Peyer's patch (tissue), 4 donors: ENCODE measurements around the gene FCRL5. TPM values are rescaled to one million over a fixed set of nuclear protein-coding genes. Genes with fewer than 3 reads are reported as not detected.

Experiments
- DNase-seq, 3 donors: peaks; one replicate each; pipeline ENCODE4 v3.0.0-alpha.2; 2017 to 2019
- H3K27ac ChIP-seq, 4 donors: fragments of 200-600 bp; sonication (generic); one replicate each; pipeline ENCODE4 v1.5.1; 2016 to 2019
- H3K27me3 ChIP-seq, 2 donors: fragments of 200-600 bp; sonication (generic); one replicate each; pipeline ENCODE4 v1.5.1; 2019
- H3K36me3 ChIP-seq, 3 donors: fragments of 200-600 bp; sonication (generic); one replicate each; pipeline ENCODE4 v1.5.1; 2016 to 2019
- H3K4me1 ChIP-seq, 4 donors: fragments of 200-600 bp; sonication (generic); one replicate each; pipeline ENCODE4 v1.5.1; 2016 to 2019
- H3K4me3 ChIP-seq, 4 donors: fragments of 200-600 bp; sonication (generic); 1 replicate in 3 of 4; 2 replicates in 1 of 4; pipeline ENCODE4 v1.5.1; 2016 to 2019; ENCODE audit warnings: mild to moderate bottlenecking in 1 of 4
- H3K9me3 ChIP-seq, 4 donors: fragments of 200-600 bp; sonication (generic); one replicate each; pipeline ENCODE4 v1.5.1; 2016 to 2019; ENCODE audit warnings: mild to moderate bottlenecking in 1 of 4
- CTCF ChIP-seq, 6 experiments: fragments of 450-650 bp in 4 of 6; fragments of 200-600 bp in 2 of 6; sonication (generic) in 1 of 6; IDR thresholded peaks; one replicate each; pipeline ENCODE4 v1.5.1; 2017 to 2019; ENCODE audit warnings: antibody characterized with exemption in 6 of 6, mild to moderate bottlenecking in 3 of 6, moderate library complexity in 1 of 6
- POLR2A ChIP-seq, 2 donors: fragments of 450-650 bp; IDR thresholded peaks; one replicate each; pipeline ENCODE4 v1.5.1; 2017; ENCODE audit warnings: antibody characterized with exemption in 2 of 2, mild to moderate bottlenecking in 2 of 2, moderate library complexity in 2 of 2
- total RNA-seq, 4 donors: library from RNA; depleted of rRNA; stranded (reverse); fragments of >200 nt; gene quantifications; one replicate each; pipeline ENCODE4 v1.1.0, GENCODE V29; 2016

The FCRL5 gene
- total RNA-seq, 4 donors from 2014 or later = 0.53 to 19.0 (median 3.8) TPM

GRCh38 chr1:157504646-157505045 is 47.7 kb downstream of the FCRL5 start:
- Histone ChIP-seq H3K27ac (no peak overlapping the region), H3K4me3 (no peak overlapping the region), H3K4me1 (peaks cover 0 to 6% (median 2%) of the 10 kb centered on the region in 4 donors), H3K27me3 (no peaks in the 10 kb centered on the region), H3K36me3 (no peaks in the 10 kb centered on the region), H3K9me3 (no peaks in the 10 kb centered on the region)
- DNase-seq = no peak
- no peak for TF ChIP-seq POLR2A (IDR thresholded peaks at IDR 0.05)

- H3K4me1 ChIP-seq = peaks cover 0 to 14% (median 0%) of the 10 kb centered on the region in 4 donors
- H3K27me3 ChIP-seq = no peaks in the 10 kb centered on the region
- H3K36me3 ChIP-seq = no peaks in the 10 kb centered on the region
- no peak overlapping the region for H3K4me3 ChIP-seq
- no peaks in the 10 kb centered on the region for H3K9me3 ChIP-seq
- TF ChIP-seq POLR2A (IDR thresholded peaks at IDR 0.05) (no peak), CTCF (IDR thresholded peaks at IDR 0.05) (no peak)
- H3K27ac ChIP-seq = peak overlapping the region in 3 of 4 donors; percentile 59 to 87 (median 79)
- DNase-seq = no peak
Measured at GRCh38 chr1:157499521-157499920, 52.8 kb downstream of the FCRL5 start.

- peak overlapping the region in 3 of 4 donors; percentile 59 to 87 (median 79) for H3K27ac ChIP-seq
- H3K4me3 ChIP-seq = no peak overlapping the region
- no peaks in the 10 kb centered on the region for H3K9me3 ChIP-seq
- no peak for DNase-seq
- H3K27me3 ChIP-seq = no peaks in the 10 kb centered on the region
- peaks cover 0 to 14% (median 0%) of the 10 kb centered on the region in 4 donors for H3K4me1 ChIP-seq
- H3K36me3 ChIP-seq = no peaks in the 10 kb centered on the region
- TF ChIP-seq CTCF (IDR thresholded peaks at IDR 0.05) (no peak), POLR2A (IDR thresholded peaks at IDR 0.05) (no peak)
Measured at GRCh38 chr1:157498736-157499090, 53.6 kb downstream of the FCRL5 start.

- peaks cover 0 to 14% (median 0%) of the 10 kb centered on the region in 4 donors for H3K4me1 ChIP-seq
- no peaks in the 10 kb centered on the region for H3K9me3 ChIP-seq
- H3K36me3 ChIP-seq = no peaks in the 10 kb centered on the region
- peak overlapping the region in 3 of 4 donors; percentile 59 to 87 (median 79) for H3K27ac ChIP-seq
- no peaks in the 10 kb centered on the region for H3K27me3 ChIP-seq
- peak in 1 of 3 donors; percentile 59 for DNase-seq
- H3K4me3 ChIP-seq = peak overlapping the region in 1 of 4 donors; percentile 32
- no peak for TF ChIP-seq CTCF (IDR thresholded peaks at IDR 0.05)
- no peak for TF ChIP-seq POLR2A (IDR thresholded peaks at IDR 0.05)
Measured at GRCh38 chr1:157497987-157498735, 54.2 kb downstream of the FCRL5 start.

GRCh38 chr1:157497284-157497683 is 55.0 kb downstream of the FCRL5 start:
- peak overlapping the region in 2 of 4 donors; percentile 16 to 32 for H3K4me3 ChIP-seq
- no peaks in the 10 kb centered on the region for H3K36me3 ChIP-seq
- H3K27ac ChIP-seq = peak overlapping the region in 3 of 4 donors; percentile 3 to 87 (median 79)
- TF ChIP-seq CTCF (IDR thresholded peaks at IDR 0.05) = no peak
- no peak for TF ChIP-seq POLR2A (IDR thresholded peaks at IDR 0.05)
- no peak for DNase-seq
- no peaks in the 10 kb centered on the region for H3K27me3 ChIP-seq
- H3K4me1 ChIP-seq = peaks cover 0 to 14% (median 0%) of the 10 kb centered on the region in 4 donors
- H3K9me3 ChIP-seq = no peaks in the 10 kb centered on the region

DNA sequence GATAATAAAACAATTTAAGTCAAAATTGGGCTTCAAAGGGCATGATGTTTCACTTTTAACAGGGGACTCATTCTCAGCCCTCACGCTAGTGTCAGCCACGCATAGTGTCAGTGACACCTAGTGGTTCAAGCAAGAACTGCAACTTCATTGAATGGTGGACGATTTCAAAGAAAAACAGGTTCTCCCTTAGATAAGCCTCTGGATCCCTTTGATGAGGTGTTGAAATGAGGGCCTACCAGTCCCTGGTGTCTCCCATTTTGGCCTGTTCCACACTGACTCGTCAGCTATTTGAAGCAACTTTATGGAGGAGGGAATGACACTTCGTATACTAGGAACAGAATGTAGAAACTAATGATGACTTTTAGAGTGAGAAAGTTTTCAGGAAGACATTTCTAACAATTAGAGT is 56.2 kb downstream of the FCRL5 start:
- DNase-seq = peak in 1 of 3 donors; percentile 65
- TF ChIP-seq POLR2A (IDR thresholded peaks at IDR 0.05) (no peak), CTCF (IDR thresholded peaks at IDR 0.05) (peak; percentile 59 to 87 (median 72))
- Histone ChIP-seq H3K27me3 (no peaks in the 10 kb centered on the region), H3K4me1 (peaks cover 0 to 14% (median 0%) of the 10 kb centered on the region in 4 donors), H3K4me3 (peak overlapping the region in 1 of 4 donors; percentile 32), H3K36me3 (no peaks in the 10 kb centered on the region), H3K27ac (no peak overlapping the region), H3K9me3 (no peaks in the 10 kb centered on the region)
